GM10266 (cell line): ENCODE data around the gene MUC5B.

Experiments used
- DNase-seq: peaks from one replicate; pipeline ENCODE4 v3.0.0; 2012; ENCODE audit errors: extremely low spot score
- TF ChIP-seq, protein P1 (sequence below): IDR thresholded peaks from 2 replicates; pipeline ENCODE4 v1.5.1; 2012; ENCODE audit warnings: mild to moderate bottlenecking, low read depth; ENCODE audit not compliant: control insufficient read depth, insufficient read depth; ENCODE audit errors: missing control alignments

The MUC5B gene

DNA sequence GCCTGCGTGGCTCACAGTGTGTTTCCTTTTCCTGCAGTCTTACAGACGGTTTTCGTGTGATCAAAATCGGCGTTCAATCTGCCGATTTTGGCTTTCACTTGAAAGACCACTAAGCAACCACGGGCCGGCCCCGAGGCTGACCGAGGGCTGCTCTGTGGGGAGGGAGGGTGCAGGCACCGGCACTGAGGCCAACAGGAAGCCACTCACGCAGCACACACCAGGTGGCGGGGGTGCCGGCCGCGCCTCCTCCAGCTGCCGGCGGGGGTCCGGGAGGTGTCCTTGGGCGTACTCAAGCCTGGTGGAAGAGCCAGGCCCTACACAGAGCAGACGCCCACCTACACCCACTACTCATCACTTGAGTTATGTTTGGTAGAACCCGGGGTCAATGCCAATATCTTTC is 72.2 kb downstream of the MUC5B start:
- TF ChIP-seq, protein P1, sequence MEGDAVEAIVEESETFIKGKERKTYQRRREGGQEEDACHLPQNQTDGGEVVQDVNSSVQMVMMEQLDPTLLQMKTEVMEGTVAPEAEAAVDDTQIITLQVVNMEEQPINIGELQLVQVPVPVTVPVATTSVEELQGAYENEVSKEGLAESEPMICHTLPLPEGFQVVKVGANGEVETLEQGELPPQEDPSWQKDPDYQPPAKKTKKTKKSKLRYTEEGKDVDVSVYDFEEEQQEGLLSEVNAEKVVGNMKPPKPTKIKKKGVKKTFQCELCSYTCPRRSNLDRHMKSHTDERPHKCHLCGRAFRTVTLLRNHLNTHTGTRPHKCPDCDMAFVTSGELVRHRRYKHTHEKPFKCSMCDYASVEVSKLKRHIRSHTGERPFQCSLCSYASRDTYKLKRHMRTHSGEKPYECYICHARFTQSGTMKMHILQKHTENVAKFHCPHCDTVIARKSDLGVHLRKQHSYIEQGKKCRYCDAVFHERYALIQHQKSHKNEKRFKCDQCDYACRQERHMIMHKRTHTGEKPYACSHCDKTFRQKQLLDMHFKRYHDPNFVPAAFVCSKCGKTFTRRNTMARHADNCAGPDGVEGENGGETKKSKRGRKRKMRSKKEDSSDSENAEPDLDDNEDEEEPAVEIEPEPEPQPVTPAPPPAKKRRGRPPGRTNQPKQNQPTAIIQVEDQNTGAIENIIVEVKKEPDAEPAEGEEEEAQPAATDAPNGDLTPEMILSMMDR: no peak
- no peak for DNase-seq

DNA sequence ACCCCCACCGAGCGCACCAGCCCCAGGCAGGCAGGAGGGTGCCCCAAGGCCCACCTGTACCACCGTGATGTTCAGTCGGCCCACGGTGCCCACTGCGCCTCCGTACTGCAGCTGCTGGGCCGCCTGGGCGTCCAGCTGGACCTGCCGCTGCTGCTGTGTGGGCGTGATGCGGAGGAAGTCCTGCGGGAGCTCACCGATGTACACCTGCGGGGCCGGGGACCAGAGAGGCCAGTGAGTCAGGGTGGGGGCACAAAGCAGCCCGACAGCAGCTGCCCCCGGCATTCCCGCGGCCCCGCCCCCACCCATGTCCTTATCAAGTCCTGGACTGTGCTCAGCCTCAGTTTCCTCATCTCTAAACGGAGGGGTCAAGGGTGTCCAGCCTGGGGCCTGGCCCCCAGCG is 72.7 kb downstream of the MUC5B start:
- no peak for DNase-seq
- TF ChIP-seq, protein P1: no peak

DNA sequence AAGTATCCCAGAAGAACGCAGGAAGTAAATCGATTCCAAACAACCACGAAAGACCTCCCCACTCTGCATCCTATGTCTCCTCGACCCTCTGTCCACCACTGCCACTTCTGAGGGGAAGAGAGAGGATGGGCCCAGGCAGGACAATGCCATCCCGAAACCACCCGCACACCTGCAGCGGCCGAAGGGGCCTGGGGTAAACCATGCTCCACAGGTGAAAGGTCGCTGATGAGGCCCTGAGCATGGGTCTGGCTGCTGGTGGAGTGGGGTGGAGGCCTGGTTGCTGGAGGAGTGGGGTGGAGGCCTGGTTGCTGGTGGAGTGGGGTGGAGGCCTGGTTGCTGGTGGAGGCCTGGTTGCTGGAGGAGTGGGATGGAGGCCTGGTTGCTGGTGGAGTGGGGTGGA is 73.4 kb downstream of the MUC5B start:
- no peak for DNase-seq
- TF ChIP-seq, protein P1: no peak

DNA sequence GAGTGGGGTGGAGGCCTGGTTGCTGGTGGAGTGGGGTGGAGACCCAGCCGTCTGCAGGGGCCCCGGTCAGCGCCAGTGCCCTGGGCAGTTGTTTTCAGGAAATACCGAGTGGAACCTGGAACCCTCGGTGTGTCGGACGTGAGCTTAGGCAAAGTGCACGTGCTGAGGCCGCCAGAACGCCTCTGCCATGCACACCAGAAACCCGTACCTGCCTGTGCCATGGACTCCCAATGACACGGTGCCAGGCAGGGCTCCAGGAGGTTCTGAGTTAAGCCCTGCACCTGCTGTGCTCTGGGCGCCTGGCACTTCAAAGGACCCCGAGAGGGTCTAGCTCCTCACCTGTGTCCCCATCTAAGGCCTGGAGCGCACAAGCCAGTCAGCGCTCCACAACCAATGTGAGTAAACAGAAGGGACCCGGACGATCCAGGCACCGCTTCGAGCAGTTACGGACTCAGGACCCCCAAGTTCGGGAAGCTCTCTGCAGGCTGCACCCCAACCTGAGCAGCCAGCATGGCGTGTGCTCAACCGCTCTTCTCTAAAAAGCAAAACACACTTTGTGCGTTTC is 74.2 kb downstream of the MUC5B start:
- no peak for DNase-seq
- TF ChIP-seq, protein P1: no peak

DNA sequence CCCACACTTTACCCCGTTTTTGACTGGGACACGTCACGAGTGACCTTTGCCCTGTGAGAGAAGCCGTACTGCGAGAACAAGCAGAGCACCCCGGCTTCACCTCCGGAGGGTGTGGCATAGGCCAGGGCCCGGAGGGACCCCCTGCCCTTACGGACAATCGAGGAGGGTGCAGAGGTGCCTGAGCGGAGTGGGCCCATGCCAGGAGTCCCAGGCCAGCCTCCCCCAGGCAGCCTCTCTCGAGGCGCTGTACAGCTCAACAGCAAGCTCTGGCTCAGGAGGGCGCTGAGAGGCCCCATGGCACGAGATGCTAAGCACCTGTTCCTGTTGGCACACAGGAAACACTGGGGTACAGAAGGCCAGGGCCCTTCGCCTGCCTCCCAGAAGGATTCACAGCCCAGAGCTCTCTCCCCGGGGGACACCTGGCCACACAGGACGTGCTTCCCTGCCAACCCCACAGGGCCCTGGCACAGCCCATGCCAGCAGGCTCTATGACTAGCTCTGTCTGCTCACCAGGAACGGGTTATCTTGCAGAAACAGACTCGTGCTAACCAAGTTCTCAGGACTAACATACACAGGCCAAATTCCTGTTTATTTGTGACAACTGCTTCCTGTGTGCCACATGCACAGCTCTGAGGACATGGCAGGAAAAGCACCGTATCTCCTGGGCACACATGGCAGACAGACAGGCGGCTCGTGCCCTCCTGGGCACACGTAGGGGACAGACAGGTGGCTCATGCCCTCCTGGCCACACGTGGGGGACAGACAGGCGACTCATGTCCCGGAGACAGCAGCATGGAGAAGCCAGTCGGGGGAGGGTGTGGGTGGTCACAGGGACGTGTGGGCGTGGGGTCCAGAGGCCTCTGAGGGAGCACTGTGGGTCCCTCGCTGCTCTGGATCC is 75.0 kb downstream of the MUC5B start:
- TF ChIP-seq, protein P1: no peak
- DNase-seq: no peak

DNA sequence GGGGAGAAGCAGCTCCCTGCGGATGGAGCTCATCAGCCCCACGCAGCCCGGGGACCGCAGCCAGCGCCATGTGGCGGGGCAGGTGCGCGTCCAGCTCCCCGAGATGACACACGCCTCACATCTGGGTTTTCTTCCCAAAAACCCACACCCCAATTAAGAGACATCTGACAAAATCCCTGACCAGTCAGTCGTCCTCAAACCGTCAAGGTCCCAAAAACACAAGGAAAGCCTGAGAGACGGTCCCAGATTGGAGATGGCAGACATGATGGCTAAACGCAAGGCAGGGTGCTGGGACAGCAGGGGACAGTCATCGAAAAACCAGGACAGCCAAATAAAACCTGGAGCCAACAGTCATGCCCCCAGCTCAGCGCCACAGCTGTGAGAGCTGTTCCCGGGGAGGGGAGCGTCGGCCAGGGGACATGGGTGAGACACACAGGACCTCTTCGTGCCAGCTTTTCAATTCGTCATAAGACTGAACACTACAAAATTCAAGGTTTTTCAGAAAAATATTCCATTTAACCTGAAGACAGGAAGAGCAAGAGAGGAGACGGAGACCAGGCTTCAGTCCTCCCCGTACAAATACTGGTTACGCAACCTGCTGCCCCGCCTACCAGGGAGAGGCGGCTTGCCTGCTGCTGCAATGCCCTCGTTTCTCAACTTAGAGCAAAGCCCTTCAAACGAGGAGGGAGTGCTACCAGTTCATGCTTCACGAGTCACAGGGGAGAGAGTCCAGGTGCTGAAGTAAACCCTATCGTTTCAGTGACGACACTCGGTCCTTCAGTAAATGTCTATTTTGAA is 76.0 kb downstream of the MUC5B start:
- TF ChIP-seq, protein P1: no peak
- DNase-seq: no peak
